ENCODE measurements around the gene MKRN2OS.

Gene MKRN2OS

GRCh38 chr3:12561397-12561796 lies 16.1 kb upstream of the MKRN2OS start:
- Histone ChIP-seq H3K4me1 (ENCODE audit: insufficient read depth, low read length) (peaks cover 21% of the 10 kb centered on the region), H3K4me3 (ENCODE audit: low read depth in 1 of 2, low read length in 2 of 2) (no peak overlapping the region), H3K27ac (ENCODE audit: low read depth, low read length) (no peak overlapping the region), H3K9me3 (ENCODE audit: low read length) (peaks cover 4% of the 10 kb centered on the region), H3K27me3 (ENCODE audit: control insufficient read depth in 1 of 2, insufficient read depth in 2 of 2, low read length in 2 of 2) (no peaks in the 10 kb centered on the region), H3K36me3 (ENCODE audit: insufficient read depth, low read length) (no peaks in the 10 kb centered on the region), H3K9ac (ENCODE audit: low read length) (no peak overlapping the region)

DNA sequence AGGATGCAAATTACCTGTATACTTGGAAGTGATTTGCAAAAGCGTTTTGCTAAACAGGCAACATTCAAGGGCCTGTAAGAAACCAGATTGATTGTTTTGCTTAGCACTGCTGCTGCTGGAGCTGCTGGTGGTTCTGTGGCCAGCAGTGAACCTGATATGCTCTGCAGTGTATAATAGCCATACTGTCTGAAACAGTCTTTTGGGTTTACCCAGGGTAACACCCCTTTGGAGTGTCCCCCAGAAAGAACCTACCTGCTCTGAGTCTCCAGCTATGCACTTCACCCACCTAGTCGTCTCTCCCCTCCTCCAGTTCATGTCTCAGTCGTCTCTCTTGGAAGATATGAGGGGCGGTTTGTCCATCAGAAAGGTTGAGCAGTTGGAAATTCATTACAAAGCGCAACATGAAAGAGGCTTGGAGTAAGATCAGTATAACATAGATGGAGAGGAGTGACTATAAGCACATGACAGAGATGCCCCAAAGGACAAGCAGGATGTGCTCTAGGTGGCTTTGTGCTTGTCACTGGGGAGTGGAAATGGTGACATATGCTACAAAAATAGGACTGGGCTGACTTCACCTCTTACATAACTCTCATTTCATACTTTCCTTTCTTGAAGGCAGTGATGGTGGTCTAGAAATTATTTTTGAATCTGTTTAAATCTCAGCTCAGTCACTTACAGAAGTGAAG lies 15.3 kb upstream of the MKRN2OS start:
- no peak overlapping the region for H3K27ac ChIP-seq (ENCODE audit: low read depth, low read length)

DNA sequence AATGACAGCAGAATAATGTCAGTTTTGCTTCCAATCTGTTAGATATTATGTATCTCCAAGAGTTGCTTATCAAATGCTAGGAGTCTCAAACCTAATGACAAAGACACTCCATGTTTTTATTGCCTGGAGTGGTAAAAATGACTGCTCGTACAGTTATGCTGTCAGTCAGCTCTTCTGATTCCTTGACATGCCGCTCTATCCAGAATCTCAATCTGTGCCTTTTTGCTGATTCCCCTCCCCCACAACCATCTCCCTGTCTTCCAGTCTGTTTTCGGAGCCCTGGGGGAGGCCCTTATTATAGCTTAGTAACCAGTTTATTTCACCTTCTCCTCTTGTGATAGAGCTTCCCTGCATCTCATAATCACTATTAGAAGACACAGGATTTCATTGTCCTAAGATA lies 14.2 kb upstream of the MKRN2OS start:
- no peaks in the 10 kb centered on the region for H3K27me3 ChIP-seq (ENCODE audit: control insufficient read depth in 1 of 2, insufficient read depth in 2 of 2, low read length in 2 of 2)
- H3K9me3 ChIP-seq (ENCODE audit: low read length): no peaks in the 10 kb centered on the region
- no peak overlapping the region for H3K27ac ChIP-seq (ENCODE audit: low read depth, low read length)
- H3K4me1 ChIP-seq (ENCODE audit: insufficient read depth, low read length): peaks cover 21% of the 10 kb centered on the region
- H3K4me3 ChIP-seq (ENCODE audit: low read depth in 1 of 2, low read length in 2 of 2): no peak overlapping the region
- no peaks in the 10 kb centered on the region for H3K36me3 ChIP-seq (ENCODE audit: insufficient read depth, low read length)
- no peak overlapping the region for H3K9ac ChIP-seq (ENCODE audit: low read length)

More for the DNA sequence above, 15.3 kb upstream of the MKRN2OS start:
- Histone ChIP-seq H3K9ac (ENCODE audit: low read length) (no peak overlapping the region), H3K36me3 (ENCODE audit: insufficient read depth, low read length) (no peaks in the 10 kb centered on the region), H3K27me3 (ENCODE audit: control insufficient read depth in 1 of 2, insufficient read depth in 2 of 2, low read length in 2 of 2) (no peaks in the 10 kb centered on the region), H3K4me1 (ENCODE audit: insufficient read depth, low read length) (peaks cover 21% of the 10 kb centered on the region), H3K4me3 (ENCODE audit: low read depth in 1 of 2, low read length in 2 of 2) (no peak overlapping the region), H3K9me3 (ENCODE audit: low read length) (no peaks in the 10 kb centered on the region)

DNA sequence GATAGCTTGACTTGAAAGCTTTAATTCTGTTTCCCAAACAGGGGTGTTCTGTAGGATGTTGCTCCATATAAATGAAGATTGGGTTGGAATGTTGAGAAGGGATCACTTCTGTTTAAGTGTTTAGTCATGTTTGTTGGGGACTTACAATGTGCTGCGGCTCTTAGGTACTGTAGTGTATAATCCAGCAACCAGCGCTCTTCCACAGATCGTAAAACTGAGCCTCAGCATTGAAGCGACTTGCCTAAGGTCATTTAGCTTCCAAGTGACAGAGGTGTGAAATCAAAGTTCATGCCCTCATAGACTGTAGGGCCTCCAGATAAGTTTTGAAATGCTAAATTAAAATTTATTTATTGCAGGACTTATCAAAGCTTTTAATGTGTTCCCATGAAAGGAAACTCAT lies 13.4 kb upstream of the MKRN2OS start:
- Histone ChIP-seq H3K27ac (ENCODE audit: low read depth, low read length) (no peak overlapping the region), H3K4me3 (ENCODE audit: low read depth in 1 of 2, low read length in 2 of 2) (peak overlapping the region in 1 of 2 donors; percentile 93), H3K4me1 (ENCODE audit: insufficient read depth, low read length) (peaks cover 21% of the 10 kb centered on the region), H3K9me3 (ENCODE audit: low read length) (no peaks in the 10 kb centered on the region), H3K9ac (ENCODE audit: low read length) (peak overlapping the region; percentile 85), H3K27me3 (ENCODE audit: control insufficient read depth in 1 of 2, insufficient read depth in 2 of 2, low read length in 2 of 2) (peaks cover 0 to 5% of the 10 kb centered on the region in 2 donors), H3K36me3 (ENCODE audit: insufficient read depth, low read length) (no peaks in the 10 kb centered on the region)

GRCh38 chr3:12557473-12558100 lies 12.3 kb upstream of the MKRN2OS start:
- Histone ChIP-seq H3K36me3 (ENCODE audit: insufficient read depth, low read length) (no peaks in the 10 kb centered on the region), H3K9ac (ENCODE audit: low read length) (peak overlapping the region; percentile 85), H3K9me3 (ENCODE audit: low read length) (no peaks in the 10 kb centered on the region), H3K4me3 (ENCODE audit: low read depth in 1 of 2, low read length in 2 of 2) (peak overlapping the region; percentile 93), H3K4me1 (ENCODE audit: insufficient read depth, low read length) (peaks cover 21% of the 10 kb centered on the region), H3K27ac (ENCODE audit: low read depth, low read length) (peak overlapping the region; percentile 97), H3K27me3 (ENCODE audit: control insufficient read depth in 1 of 2, insufficient read depth in 2 of 2, low read length in 2 of 2) (peaks cover 0 to 5% of the 10 kb centered on the region in 2 donors)

DNA sequence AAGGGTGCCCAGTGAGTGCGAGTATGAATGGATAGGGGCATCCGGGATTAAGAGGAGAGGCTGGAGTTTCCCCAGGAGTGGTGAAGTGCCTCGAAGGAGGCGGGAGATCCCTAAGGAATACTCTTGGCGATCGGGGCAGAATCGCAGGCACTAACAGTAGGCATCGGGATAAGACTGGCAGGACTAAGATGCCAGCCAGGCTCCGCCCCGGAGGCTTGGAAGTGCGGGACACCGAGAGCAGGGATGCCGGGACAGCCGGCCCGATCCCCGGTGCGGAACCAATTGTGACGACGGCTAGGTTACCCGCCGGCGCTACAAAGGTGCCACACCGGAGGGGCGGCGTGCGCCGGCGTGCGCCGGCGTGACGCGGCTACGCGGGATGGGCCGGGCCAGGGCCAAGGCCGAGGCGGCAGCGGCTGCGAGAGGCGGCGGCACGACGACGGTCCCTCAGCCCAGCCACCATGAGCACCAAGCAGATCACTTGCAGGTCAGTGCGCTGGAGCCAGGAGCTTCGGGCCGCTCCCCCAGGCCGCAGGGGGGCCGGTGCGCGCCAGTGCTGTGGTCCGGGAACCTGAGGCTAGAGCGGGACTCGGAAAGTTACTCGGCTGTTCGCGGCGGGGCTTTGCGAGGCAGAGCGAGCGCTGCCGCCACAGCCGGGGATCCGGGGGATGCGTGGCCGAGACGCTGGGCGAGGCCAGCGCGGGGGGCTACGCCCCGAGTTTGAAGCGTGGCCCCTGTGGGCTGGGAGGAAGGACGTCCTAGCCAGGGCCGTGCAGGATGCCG lies 11.6 kb upstream of the MKRN2OS start, which contains the start of gene MKRN2:
Gene MKRN2, plus strand, starts transcription at position 398 of the 783 bp plus-strand sequence. Its CDS starts 64 bp downstream, at position 462.
- Histone ChIP-seq H3K9me3 (ENCODE audit: low read length) (no peaks in the 10 kb centered on the region), H3K27me3 (ENCODE audit: control insufficient read depth in 1 of 2, insufficient read depth in 2 of 2, low read length in 2 of 2) (peaks cover 0 to 5% of the 10 kb centered on the region in 2 donors), H3K4me1 (ENCODE audit: insufficient read depth, low read length) (peaks cover 21% of the 10 kb centered on the region), H3K4me3 (ENCODE audit: low read depth in 1 of 2, low read length in 2 of 2) (peak within 1 kb of the TSS; percentile 93), H3K9ac (ENCODE audit: low read length) (peak within 1 kb of the TSS; percentile 85), H3K36me3 (ENCODE audit: insufficient read depth, low read length) (no peaks in the 10 kb centered on the region), H3K27ac (ENCODE audit: low read depth, low read length) (peak within 1 kb of the TSS; percentile 97)

GRCh38 chr3:12556314-12556689 lies 11.0 kb upstream of the MKRN2OS start:
- Histone ChIP-seq H3K4me3 (ENCODE audit: low read depth in 1 of 2, low read length in 2 of 2) (peak overlapping the region; percentile 93), H3K9ac (ENCODE audit: low read length) (peak overlapping the region; percentile 75), H3K36me3 (ENCODE audit: insufficient read depth, low read length) (no peaks in the 10 kb centered on the region), H3K27me3 (ENCODE audit: control insufficient read depth in 1 of 2, insufficient read depth in 2 of 2, low read length in 2 of 2) (peaks cover 0 to 5% of the 10 kb centered on the region in 2 donors), H3K9me3 (ENCODE audit: low read length) (no peaks in the 10 kb centered on the region), H3K27ac (ENCODE audit: low read depth, low read length) (peak overlapping the region; percentile 97), H3K4me1 (ENCODE audit: insufficient read depth, low read length) (peaks cover 21% of the 10 kb centered on the region)

DNA sequence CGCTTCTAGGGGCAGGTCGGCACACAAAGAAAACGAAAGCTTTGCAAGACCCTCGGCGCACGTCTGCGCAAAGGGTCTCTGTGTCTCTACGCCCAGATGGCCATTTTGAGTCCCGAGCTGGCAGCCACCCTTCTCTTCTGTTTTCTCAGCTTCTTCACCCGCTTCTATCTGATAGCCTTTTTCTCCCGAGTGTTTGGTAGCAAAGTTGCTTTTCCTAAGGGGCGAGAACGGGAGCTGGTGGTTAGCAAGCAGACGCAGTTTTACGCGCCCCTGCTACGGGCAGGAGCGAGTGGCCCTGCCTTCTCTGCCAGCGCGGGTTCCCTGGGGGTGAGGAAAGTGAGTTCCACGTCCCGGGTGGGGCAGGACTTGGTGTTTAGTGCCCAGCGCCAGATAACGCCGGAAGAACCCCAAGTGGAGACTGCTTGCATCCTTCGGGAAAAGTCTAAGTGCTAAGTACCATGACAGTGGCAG lies 8.7 kb upstream of the MKRN2OS start:
- H3K36me3 ChIP-seq (ENCODE audit: insufficient read depth, low read length): no peaks in the 10 kb centered on the region
- H3K27me3 ChIP-seq (ENCODE audit: control insufficient read depth in 1 of 2, insufficient read depth in 2 of 2, low read length in 2 of 2): peaks cover 0 to 5% of the 10 kb centered on the region in 2 donors
- H3K4me3 ChIP-seq (ENCODE audit: low read depth in 1 of 2, low read length in 2 of 2): peak overlapping the region; percentile 61 to 74
- H3K27ac ChIP-seq (ENCODE audit: low read depth, low read length): no peak overlapping the region
- H3K9ac ChIP-seq (ENCODE audit: low read length): peak overlapping the region; percentile 60
- H3K4me1 ChIP-seq (ENCODE audit: insufficient read depth, low read length): peaks cover 15% of the 10 kb centered on the region
- H3K9me3 ChIP-seq (ENCODE audit: low read length): no peaks in the 10 kb centered on the region

DNA sequence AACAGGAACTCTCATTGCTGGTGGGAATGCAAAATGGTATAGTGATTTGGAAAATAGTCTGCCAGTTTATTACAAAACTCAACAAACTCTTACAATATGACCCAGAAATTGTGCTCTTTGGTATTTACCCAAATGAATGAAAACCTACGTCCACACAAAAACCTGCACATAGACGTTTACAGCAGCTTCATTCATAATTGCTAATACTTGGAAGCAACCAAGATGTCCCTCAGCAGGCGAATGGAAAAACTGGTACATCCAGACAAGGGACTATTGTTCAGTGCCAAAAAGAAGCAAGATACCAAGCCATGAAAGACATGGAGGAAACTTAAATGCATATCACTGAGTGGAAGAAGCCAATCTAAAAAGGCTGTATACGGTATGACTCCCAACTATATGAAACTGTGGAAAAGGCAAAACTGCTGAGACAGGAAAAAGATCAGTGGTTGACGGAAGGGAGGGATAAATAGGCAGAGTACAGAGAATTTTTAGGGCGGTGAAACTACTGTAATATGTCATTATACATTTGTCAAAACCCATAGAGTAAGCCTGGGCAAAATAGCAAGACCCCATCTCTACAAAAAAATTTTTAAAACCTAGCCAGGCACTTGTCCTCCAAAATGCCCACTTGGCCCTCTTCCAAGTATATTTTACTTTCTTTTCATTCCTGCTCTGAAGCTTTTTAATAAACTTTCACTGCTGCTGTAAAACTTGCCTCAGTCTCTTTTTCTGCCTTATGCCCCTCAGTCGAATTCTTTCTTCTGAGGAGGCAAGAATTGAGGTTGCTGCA lies 4.9 kb upstream of the MKRN2OS start:
- no peaks in the 10 kb centered on the region for H3K36me3 ChIP-seq (ENCODE audit: insufficient read depth, low read length)
- peaks cover 0 to 5% of the 10 kb centered on the region in 2 donors for H3K27me3 ChIP-seq (ENCODE audit: control insufficient read depth in 1 of 2, insufficient read depth in 2 of 2, low read length in 2 of 2)
- no peaks in the 10 kb centered on the region for H3K9me3 ChIP-seq (ENCODE audit: low read length)
- H3K4me3 ChIP-seq (ENCODE audit: low read depth in 1 of 2, low read length in 2 of 2): no peak overlapping the region
- H3K27ac ChIP-seq (ENCODE audit: low read depth, low read length): no peak overlapping the region
- no peak overlapping the region for H3K9ac ChIP-seq (ENCODE audit: low read length)
- no peaks in the 10 kb centered on the region for H3K4me1 ChIP-seq (ENCODE audit: insufficient read depth, low read length)

- Histone ChIP-seq H3K9me3 (ENCODE audit: low read length) (no peaks in the 10 kb centered on the region), H3K4me3 (ENCODE audit: low read depth in 1 of 2, low read length in 2 of 2) (no peak overlapping the region), H3K4me1 (ENCODE audit: insufficient read depth, low read length) (no peaks in the 10 kb centered on the region), H3K36me3 (ENCODE audit: insufficient read depth, low read length) (no peaks in the 10 kb centered on the region), H3K27ac (ENCODE audit: low read depth, low read length) (no peak overlapping the region), H3K27me3 (ENCODE audit: control insufficient read depth in 1 of 2, insufficient read depth in 2 of 2, low read length in 2 of 2) (no peaks in the 10 kb centered on the region), H3K9ac (ENCODE audit: low read length) (no peak overlapping the region)
These were observed 437 bp downstream of the MKRN2OS start for GRCh38 chr3:12544652-12545472.

All from muscle layer of colon (tissue), 2 donors.